GM19372 (cell line): ENCODE measurements around the gene CYBA.
A peak's percentile ranks its signal among the peaks of the same experiment; 100 is the strongest.

ENCODE experiments used
- ATAC-seq: cut with Tn5 transposase; IDR thresholded peaks from one replicate; pipeline ENCODE4 v1.9.1; 2021; ENCODE audit warnings: mild to moderate bottlenecking, low read depth, moderate library complexity; ENCODE audit not compliant: unreplicated experiment

CYBA gene

GRCh38 chr16:88662843-88663606, 12.2 kb upstream of the CYBA start, which contains the start of gene MVD:
Gene MVD (minus strand): TSS chr16:88663091. CDS start chr16:88663080, 11 bp downstream.
- ATAC-seq: peak; percentile 95

DNA sequence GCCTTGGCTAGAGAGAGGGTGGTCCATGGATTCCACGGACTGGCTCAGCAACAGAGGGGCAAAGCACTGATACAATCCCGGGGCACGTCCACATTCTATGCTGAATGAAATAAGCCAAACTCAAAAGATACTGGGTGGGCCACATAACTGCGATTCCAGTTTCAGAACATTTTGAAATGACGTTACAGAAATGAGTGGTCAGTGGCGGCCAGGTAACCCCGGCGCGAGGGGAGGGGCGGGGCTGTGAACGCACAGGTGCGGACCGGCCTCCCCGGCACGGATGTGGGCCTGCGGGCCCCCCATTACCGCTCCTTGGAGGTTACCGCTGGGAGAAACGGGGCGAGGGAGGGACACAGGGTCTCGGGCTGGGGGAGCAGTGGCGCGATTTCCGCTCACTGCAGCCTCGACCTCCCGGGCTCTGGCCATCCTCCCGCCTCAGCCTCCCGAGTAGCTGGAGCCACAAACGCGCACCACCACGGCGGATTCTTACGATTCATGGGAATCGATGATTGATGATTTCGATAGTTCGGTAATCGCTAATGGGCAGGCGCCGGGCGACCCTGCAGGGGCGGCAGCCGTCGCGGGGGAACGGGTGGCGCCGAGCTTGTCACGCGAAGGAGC, 11.5 kb upstream of the CYBA start:
- ATAC-seq: no peak

GRCh38 chr16:88661468-88661867, 10.6 kb upstream of the CYBA start:
- no peak for ATAC-seq

DNA sequence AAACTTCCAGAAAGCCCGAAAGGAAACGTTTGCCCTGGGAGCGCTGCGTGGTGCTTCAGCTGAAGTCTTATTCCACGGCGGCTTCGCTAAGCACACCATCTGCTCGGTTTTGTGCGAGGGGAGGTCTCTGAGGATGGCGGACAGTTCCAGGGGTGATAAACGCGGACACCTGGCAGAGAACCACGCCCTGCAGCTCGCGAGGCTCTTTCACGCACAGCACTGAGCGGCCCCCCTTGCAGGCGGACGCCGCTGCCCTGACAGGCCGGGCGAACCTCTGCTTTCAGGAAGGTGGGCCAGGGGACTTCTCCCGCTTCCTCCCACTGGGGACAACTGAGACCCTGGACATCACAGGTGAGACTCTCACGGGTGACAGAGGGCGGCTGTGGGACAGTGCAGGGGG, 8.3 kb upstream of the CYBA start:
- no peak for ATAC-seq

DNA sequence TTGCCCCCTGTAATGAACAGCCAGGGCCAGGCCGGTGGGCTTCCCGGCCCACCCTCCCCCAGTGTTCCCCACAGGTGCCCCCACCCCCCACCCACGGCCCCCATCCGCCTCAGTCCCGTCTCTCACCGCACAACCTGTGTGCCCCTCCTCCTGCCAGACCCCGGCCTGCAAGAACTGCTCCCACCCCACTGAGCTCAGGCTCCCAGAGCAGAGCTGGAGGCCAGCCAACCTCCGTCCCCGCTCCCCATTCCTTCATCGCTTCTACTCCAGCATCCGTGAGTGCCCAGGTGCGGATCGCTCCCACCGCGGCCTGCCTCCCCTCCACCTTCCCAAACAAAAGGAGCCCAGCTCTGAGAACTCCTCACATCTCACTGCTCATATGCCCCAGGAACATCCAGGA, 7.9 kb upstream of the CYBA start:
- no peak for ATAC-seq

GRCh38 chr16:88657371-88657770, 6.5 kb upstream of the CYBA start:
- ATAC-seq: no peak

DNA sequence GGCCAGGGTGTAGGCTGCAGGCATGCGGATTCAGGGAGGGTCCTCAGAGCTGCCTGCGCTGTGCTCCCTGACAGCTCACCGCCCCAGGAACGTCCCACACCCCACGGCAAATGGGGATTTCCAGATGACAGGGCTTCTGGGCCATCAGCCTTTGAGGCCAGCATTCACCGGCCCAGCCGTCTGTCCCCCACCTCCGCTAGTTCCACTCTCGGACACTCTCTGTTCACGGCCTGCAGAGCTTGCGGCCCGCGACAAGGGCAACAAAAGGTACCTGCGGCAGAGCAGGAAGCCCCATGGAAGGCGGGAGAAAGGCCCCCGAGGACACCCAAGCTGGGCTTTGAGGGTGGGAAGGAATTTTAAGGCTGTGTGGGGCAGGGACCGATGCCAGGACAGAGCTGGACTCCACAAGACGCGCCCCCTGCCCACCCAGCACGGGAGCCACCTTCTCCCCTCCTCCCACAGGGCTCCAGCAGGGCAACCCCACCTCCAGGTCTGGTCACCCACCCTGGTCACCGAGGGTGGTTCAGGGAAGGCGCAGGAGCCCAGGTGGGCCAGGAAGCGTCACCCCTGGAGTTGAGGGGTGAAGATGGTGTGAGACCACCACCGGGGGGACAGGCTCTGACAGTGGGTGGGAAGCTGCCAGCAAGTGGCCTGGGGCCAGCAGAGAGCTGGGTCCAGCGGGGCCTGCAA, 5.6 kb upstream of the CYBA start:
- ATAC-seq: no peak

GRCh38 chr16:88655733-88656281, 5.0 kb upstream of the CYBA start:
- no peak for ATAC-seq

DNA sequence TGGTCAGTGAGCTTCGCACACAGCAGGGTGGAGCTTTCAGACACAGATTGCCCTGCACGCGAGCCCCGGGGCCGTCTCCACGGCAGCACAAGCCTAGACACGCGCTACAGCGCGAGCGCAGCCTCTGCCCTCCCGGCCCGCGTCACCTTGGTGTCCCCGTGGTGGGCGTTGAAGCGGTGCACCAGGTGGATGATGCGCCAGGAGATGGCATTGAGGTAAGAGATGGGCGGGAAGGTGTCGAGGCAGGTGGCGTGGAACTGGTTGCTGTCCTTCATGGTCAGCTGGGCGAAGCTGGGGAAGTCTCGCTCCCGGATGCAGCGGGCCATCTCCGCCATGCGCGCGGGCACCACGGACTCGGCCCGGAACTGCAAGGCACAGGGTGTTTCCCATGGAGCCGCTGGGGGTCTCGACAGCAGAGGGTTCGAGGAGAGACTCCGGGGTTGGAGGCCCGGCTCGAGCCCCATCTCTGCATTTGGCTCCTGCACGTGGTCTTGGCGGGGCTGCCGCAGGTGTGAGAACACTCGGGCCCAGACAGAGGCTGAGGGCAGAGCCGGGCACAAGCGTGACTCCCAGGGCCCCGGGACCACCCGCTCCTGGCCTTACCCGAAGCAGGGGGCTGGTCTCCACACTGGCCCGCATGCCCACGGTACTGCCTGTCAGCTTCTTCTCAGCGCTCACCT, 4.3 kb upstream of the CYBA start:
- no peak for ATAC-seq

GRCh38 chr16:88654363-88655052, 3.7 kb upstream of the CYBA start:
- ATAC-seq: no peak

- ATAC-seq: no peak
Observed at GRCh38 chr16:88653596-88654362, 2.9 kb upstream of the CYBA start.

DNA sequence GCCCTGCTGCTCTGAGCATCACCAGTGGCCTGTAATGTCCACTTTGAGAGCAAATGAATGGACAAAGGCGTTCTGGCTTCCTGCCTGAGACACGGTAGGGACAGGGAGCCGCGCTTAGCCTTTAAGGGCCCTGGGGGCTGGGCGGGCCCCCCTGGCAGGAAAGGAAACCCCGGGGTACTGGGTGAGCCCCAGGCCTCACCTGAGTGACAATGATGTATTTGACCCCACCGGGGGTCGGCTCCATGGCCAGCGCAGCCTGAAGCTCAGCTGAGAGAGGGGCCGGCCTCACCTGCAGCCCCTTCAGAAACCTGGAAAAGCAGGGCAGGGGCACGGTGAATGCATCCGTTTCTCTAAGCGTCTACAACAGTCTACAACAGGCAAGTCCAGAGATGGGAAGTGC, 2.2 kb upstream of the CYBA start:
- no peak for ATAC-seq

GRCh38 chr16:88652762-88653063, 1.9 kb upstream of the CYBA start:
- no peak for ATAC-seq

- ATAC-seq: no peak
Observed at GRCh38 chr16:88651989-88652761, 1.3 kb upstream of the CYBA start.

GRCh38 chr16:88651276-88651988, 579 bp upstream of the CYBA start:
- ATAC-seq: peak; percentile 70

DNA sequence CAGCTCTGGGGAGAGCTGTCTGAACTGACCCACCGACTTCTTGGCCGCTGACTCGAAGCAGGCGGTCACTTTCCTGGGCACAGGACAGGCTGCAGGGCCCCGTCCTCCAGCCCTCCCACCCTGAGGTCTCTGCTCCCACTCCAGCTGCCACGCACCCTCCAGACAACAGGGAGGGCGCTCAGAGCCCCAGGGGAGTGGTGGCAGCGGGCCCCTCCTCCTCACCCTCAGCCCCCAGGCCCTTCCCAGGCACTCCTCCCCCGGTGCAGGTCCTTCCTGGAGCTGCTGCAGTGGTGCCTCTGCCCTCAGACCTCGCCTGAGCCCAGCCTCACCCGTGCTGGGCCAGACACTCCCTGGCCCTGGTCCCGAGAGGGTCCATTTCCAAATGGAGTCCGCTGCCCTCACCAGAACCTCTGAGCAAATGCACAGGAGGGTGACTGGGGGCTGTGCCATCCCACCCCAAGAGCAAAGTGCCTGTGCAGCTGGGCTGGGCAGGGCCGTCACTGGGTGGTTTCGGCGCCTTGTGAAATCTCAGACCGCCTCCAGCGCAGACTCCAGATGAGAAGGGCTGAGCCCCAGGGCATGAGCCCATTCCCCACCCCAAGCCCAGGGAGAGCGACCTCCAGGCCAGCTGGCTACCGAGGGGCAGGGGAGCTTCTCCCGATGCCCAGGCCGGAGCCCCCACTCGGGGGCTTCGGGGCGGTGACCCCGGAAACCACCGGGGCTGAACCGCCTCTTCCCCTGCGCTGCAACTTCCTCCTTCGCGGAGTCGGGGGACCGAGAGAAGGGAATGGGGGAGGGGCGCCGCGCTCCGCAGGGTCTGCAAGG, 717 bp downstream of the CYBA start:
- peak; percentile 13 for ATAC-seq

GRCh38 chr16:88649195-88649923, 1.5 kb downstream of the CYBA start:
- ATAC-seq: no peak
